GOT3 (cell line): ENCODE data around the gene RCE1.

Source experiments
- DNase-seq: peaks from one replicate; lab custom pipeline; 2025; ENCODE audit warnings: mixed read lengths; lab: John Stamatoyannopoulos, UW

Gene RCE1

GRCh38 chr11:66857234-66857926 is 14.1 kb downstream of the RCE1 start:
- no peak for DNase-seq

- DNase-seq, result no peak
Observed at GRCh38 chr11:66857927-66858185, 14.6 kb downstream of the RCE1 start.

- DNase-seq, result no peak
Observed at GRCh38 chr11:66858186-66858938, 15.1 kb downstream of the RCE1 start.

GRCh38 chr11:66858939-66859685 is 15.9 kb downstream of the RCE1 start:
- no peak for DNase-seq

GRCh38 chr11:66859686-66860448 is 16.6 kb downstream of the RCE1 start:
- DNase-seq, result no peak

- DNase-seq, result no peak
Observed at GRCh38 chr11:66860449-66860831, 17.2 kb downstream of the RCE1 start.

GRCh38 chr11:66861038-66861773 is 18.0 kb downstream of the RCE1 start:
- no peak for DNase-seq

- DNase-seq, result no peak
Observed at GRCh38 chr11:66861774-66862558, 18.7 kb downstream of the RCE1 start.

GRCh38 chr11:66862559-66863037 is 19.4 kb downstream of the RCE1 start:
- DNase-seq, result no peak

- DNase-seq, result no peak
Observed at GRCh38 chr11:66863428-66864125, 20.3 kb downstream of the RCE1 start.

- no peak for DNase-seq
Observed at GRCh38 chr11:66864172-66864901, 21.1 kb downstream of the RCE1 start.

- no peak for DNase-seq
Observed at GRCh38 chr11:66864924-66865697, 21.9 kb downstream of the RCE1 start.

GRCh38 chr11:66866007-66866406 is 22.8 kb downstream of the RCE1 start:
- DNase-seq, result no peak

GRCh38 chr11:66866511-66866986 is 23.3 kb downstream of the RCE1 start:
- no peak for DNase-seq

- no peak for DNase-seq
Observed at GRCh38 chr11:66867425-66868040, 24.3 kb downstream of the RCE1 start.

- no peak for DNase-seq
Observed at GRCh38 chr11:66868082-66868725, 25.0 kb downstream of the RCE1 start.
